NCI-H460 (cell line): ENCODE results near the gene C2orf72. TPM values are rescaled to one million over a fixed set of nuclear protein-coding genes. Genes with fewer than 3 reads are reported as not detected.
A peak's percentile ranks its signal among the peaks of the same experiment; 100 is the strongest.

Experiments
- DNase-seq: peaks from one replicate; pipeline ENCODE4 v3.0.0-alpha.2; 2016; ENCODE audit warnings: low read depth; ENCODE audit errors: extremely low read depth
- total RNA-seq: library from RNA; depleted of rRNA; stranded (reverse); fragments of >200 nt; shearing (Covaris generic); gene quantifications from 2 replicates; pipeline ENCODE4 v1.2.3, GENCODE V29; 2014

Gene C2orf72
- total RNA-seq, 1 experiment from 2014 or later, result 1.1 TPM

GRCh38 chr2:231039821-231040364 lies 2.6 kb downstream of the C2orf72 start:
- DNase-seq, result no peak

- DNase-seq, result no peak
Measured at GRCh38 chr2:231041061-231041689, 3.9 kb downstream of the C2orf72 start.

- no peak for DNase-seq
Measured at GRCh38 chr2:231043796-231044195, 6.5 kb downstream of the C2orf72 start.

GRCh38 chr2:231046916-231047273 lies 9.6 kb downstream of the C2orf72 start:
- DNase-seq, result no peak

- no peak for DNase-seq
Measured at GRCh38 chr2:231047274-231047922, 10.1 kb downstream of the C2orf72 start.

DNA sequence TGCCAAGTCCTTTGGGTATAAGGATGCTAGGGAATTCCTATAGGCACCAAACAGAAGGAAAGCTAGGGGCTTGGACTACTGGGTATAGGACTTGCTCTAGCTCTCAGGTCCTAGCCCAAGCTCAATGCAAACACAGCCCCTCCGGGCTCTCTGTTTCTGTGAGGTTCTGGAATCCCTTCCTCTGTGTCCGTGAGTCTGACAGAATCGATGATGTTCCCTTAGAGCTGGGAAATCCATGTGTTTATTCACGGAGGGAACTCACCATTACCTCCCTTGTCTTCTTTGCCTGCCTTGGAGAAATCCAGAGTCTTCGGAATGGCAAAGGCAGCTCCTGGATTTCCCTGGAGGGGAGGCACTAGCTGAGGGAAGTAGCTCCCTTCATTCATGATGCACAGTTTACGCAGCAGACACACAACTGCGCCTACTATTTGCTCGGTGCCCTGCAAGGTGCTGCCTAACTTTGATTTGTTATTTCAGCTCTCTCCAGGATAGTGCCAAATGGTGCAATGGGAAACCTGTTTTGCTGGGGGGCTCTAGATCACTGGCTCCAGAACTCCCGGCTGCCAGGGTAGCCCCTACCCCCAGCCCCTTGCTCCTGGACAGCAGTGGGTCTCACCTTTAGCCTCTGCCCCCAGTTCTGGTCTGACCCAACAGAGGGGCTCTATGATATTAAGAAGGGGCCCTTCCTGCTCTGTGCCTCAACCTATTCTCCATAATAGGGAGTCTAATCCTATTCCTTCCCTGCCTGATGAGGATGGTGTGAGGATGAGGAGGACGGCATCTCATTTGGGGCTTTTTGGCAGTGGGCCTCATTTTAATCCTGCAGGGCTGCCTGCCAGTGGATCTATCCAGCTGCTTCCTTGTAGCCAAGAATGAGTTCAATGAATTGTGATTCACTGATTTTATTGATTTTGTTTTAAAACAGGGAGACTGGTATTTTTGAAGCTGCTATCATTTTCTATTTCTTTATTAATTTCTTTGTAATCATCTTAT lies 10.9 kb downstream of the C2orf72 start:
- DNase-seq, result no peak

GRCh38 chr2:231049286-231050017 lies 12.1 kb downstream of the C2orf72 start:
- no peak for DNase-seq

DNA sequence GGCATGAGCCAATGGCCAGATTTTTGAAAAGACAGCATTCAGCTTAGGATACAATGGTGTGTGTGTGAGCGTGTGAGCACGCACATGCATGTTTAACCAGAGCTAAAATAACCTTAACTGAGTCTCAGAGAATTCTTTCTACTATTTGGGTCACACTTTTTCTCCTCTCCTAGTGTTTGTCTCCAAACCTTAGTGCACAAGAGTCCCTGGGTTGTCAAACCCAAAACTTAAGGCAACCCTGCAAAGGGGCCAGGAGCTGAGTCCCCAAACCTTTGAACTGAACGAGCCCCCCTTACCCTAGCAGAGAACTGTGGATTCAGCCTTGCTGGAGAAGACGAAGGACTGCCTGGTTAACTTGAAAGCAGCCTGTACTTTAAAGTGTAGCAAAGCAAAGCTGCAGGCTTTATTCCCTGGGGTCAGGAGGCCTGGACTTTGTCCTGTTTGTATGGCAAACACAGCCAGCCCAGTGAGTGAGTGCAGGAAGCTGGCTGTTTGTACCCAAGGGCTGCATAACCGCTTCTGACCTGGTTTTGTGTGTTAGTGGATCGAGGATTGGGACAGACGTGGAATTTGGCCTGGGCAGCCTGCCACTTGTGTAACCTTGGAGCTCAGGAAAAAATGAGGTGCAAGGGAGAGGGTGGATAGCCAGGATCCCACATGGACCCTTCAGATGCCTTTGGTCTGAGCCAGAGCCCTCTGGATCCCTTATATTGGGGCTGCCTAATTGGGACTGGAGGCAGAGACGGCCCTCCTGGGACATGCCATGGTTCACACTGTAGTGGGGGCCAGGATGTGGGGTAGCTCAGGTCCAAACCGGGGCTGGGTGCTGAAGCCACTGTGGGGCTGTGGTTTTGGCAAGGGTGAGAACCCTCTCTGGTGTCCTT lies 12.9 kb downstream of the C2orf72 start:
- no peak for DNase-seq

DNA sequence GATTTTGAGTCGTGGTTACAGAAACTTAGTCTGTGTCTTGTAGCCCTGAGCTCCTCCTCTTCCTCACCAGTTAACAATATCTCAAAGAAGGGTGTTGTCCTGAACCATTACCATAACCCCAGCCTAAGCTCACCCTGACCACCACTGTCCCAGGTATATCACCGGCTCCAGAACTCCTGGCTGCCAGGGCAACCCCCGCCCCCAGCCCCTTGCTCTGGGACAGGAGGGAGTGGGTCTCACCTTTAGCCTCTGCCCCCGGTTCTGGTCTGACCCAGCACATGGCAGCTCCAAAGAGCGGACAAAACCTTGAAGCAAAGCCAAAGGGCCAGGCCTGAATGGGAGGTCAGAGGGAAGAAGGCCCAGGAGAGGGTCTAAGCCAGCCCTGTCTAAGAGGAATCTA lies 13.8 kb downstream of the C2orf72 start:
- DNase-seq, result no peak

GRCh38 chr2:231052494-231053451 lies 15.4 kb downstream of the C2orf72 start:
- DNase-seq, result peak; percentile 78

DNA sequence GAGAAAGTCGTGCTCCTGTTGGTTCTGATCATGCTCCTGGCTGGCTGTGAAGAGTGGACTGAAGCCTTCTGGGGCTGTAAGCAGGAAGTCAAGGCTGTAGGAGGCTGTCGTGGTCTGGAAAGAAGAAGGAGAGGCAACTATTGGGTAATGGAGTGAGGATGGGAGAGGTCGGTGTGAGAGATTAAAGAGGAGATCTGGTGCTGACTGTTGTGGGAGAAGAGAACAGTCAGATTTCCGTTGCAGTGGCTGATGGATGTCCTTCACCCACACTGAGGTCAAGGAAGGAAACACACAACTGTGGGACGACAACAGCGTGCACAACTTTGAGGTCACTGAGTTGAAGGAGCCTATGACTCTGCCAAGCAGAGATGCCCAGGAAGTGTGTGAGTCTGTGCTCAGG lies 16.5 kb downstream of the C2orf72 start:
- no peak for DNase-seq

DNA sequence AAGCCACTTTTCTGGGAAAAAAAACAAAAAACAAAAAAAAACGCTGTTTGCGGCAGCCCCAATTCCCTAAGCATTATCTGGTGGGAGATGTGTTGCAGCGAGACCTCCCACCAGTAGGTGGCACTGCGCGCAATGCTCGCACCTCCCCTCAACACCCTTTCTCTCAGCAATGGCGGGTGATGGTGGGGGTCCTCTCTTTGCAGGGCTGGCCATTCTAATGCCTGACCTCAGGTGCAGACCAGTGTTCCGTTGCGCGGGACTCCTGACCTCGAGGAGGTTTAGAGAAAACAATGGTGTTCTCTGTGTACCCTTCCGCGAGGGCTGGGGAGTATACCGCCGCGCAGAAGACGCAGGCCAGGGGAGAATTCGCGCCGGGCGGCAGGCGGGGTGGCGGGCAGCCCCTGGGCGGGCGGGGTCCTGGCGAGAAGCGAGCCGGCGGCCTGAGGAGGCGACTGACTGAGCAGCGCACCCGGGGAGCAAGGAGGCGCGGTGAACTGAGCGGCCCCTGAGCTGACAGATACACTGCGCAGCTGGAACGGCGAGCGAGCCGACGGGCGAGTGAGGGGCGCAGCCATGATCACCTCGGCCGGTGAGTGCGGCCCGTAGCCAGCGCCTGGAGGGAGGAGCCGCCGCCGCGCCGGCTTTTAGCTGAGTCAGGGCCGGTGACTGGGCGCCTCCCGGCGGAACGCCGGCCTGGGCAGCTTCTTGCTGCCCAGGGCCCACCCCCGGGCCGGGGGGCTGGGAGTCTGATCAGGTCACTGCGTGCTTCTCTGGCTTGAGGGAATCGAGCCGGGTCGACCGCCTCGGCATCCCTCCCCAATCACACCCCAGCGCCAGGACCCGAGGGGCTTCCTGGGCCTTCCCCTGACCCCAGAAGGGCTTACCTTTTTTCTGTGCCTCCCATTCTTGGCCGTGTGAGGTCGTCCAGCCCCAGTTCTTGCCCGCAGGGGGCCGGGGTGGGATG lies 19.4 kb downstream of the C2orf72 start, which contains the start of gene PSMD1:
Gene PSMD1, plus strand, starts transcription at position 415 of the 964 bp plus-strand sequence. Its CDS starts 159 bp downstream, at position 574.
- DNase-seq, result peak; percentile 92

DNA sequence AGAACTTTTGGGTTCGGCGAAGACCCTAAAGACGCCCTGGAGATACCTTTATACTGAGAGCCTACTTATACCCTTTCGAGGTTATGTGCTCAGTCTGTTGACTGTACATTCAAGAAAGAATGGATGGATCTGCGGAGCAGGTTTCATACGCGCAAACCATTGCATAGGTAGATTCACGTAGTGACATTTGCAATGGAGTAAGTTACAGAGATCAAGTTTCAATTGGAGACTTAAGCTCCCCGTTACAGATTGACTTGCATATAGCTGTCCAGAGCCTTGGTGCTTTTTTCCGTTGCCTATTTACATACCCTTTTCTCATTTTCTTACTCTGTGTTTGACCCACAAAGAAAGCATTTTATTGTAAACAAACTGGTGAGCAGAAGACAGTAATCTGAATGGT lies 20.3 kb downstream of the C2orf72 start:
- DNase-seq, result no peak

- DNase-seq, result no peak
Measured at GRCh38 chr2:231058761-231059550, 21.6 kb downstream of the C2orf72 start.

GRCh38 chr2:231059756-231060155 lies 22.4 kb downstream of the C2orf72 start:
- no peak for DNase-seq

GRCh38 chr2:231062776-231063175 lies 25.5 kb downstream of the C2orf72 start:
- no peak for DNase-seq
